A549 (cell line): Measurements from ENCODE around the gene POLE4. TPM values are rescaled to one million over a fixed set of nuclear protein-coding genes. Genes with fewer than 3 reads are reported as not detected.
A peak's percentile ranks its signal among the peaks of the same experiment; 100 is the strongest.

Source experiments
- ATAC-seq, 2 experiments: fragments of 200-7000 bp in 1 of 2; fragments of >200 bp in 1 of 2; cut with Nextera tagmentation in 1 of 2; cut with Tn5 transposase in 1 of 2; 3 replicates each; pipeline versions ENCODE4 v1.8.0 to v1.9.1; 2018 to 2020; ENCODE audit warnings: mild to moderate bottlenecking in 1 of 2, moderate library complexity in 1 of 2
- CTCF ChIA-PET: fragments of 300-600 bp; sonication (Branson Sonifier 250); formaldehyde crosslinking; extraction: SDS; loops from one replicate; lab custom pipeline; 2021; ENCODE audit warnings: antibody characterized with exemption, inconsistent platforms; lab: Yijun Ruan, JAX
- POLR2A ChIA-PET: fragments of 350-600 bp; formaldehyde crosslinking; extraction: SDS; loops from one replicate; lab custom pipeline; 2021; ENCODE audit warnings: antibody characterized with exemption, inconsistent platforms; lab: Yijun Ruan, JAX
- DNase-seq, 2 experiments: peaks; one replicate each; pipeline versions ENCODE4 v3.0.0 to v3.0.0-alpha.2; 2011 to 2016; ENCODE audit warnings: low read depth in 1 of 2, low spot score in 1 of 2
- FAIRE-seq: peaks from 2 replicates; lab custom pipeline; 2011; peaks lifted over from hg19 to GRCh38; lab: Jason Lieb, UNC
- H3K27ac ChIP-seq, 2 experiments: fragments of >200 bp; sonication (Bioruptor Twin); formaldehyde crosslinking; 3 replicates each; pipeline ENCODE4 v1.5.1; 2016 to 2017
- H3K4me1 ChIP-seq: fragments of >200 bp; sonication (Bioruptor Twin); formaldehyde crosslinking; 3 replicates; pipeline ENCODE4 v1.6.1; 2016
- H3K4me2 ChIP-seq: fragments of >200 bp; sonication (Bioruptor Twin); formaldehyde crosslinking; 3 replicates; pipeline ENCODE4 v1.6.1; 2016
- H3K4me3 ChIP-seq: fragments of >200 bp; sonication (Bioruptor Twin); formaldehyde crosslinking; 3 replicates; pipeline ENCODE4 v1.5.1; 2016
- H3K9me3 ChIP-seq: fragments of >200 bp; sonication (Bioruptor Twin); formaldehyde crosslinking; 3 replicates; pipeline ENCODE4 v1.6.1; 2016
- BHLHE40 ChIP-seq: IDR thresholded peaks from 2 replicates; pipeline ENCODE4 v1.6.1; 2012; ENCODE audit warnings: low read depth, low read length, inconsistent platforms
- CEBPB ChIP-seq, 2 experiments: fragments of >200 bp in 1 of 2; sonication (Bioruptor Twin) in 1 of 2; formaldehyde crosslinking in 1 of 2; IDR thresholded peaks; 2 replicates each; pipeline ENCODE4 v1.6.1; 2012 to 2016
- CHD4 ChIP-seq: fragments of 200-600 bp; sonication (generic); IDR thresholded peaks from 2 replicates; pipeline ENCODE4 v1.6.1; 2016; ENCODE audit warnings: antibody characterized with exemption, mild to moderate bottlenecking, borderline replicate concordance
- CTCF ChIP-seq: fragments of >200 bp; sonication (Bioruptor Twin); formaldehyde crosslinking; IDR thresholded peaks from 3 replicates; pipeline ENCODE4 v1.5.1; 2016
- ESRRA ChIP-seq: fragments of 150-350 bp; IDR thresholded peaks from 2 replicates; pipeline ENCODE4 v1.6.1; 2014; ENCODE audit warnings: mild to moderate bottlenecking, low read length, borderline replicate concordance
- GATA3 ChIP-seq: IDR thresholded peaks from 2 replicates; pipeline ENCODE4 v1.6.1; 2012; ENCODE audit warnings: borderline replicate concordance
- HDAC2 ChIP-seq: fragments of 200-600 bp; sonication (generic); IDR thresholded peaks from 2 replicates; pipeline ENCODE4 v1.6.1; 2016
- HMGXB4 ChIP-seq: fragments of 250-450 bp; sonication (Bioruptor Pico); IDR thresholded peaks from 2 replicates; pipeline ENCODE4 v1.5.0; 2021; ENCODE audit warnings: mild to moderate bottlenecking, moderate library complexity, borderline replicate concordance
- KDM5A ChIP-seq: fragments of 200-600 bp; sonication (generic); IDR thresholded peaks from 2 replicates; pipeline ENCODE4 v1.6.1; 2016; ENCODE audit warnings: antibody characterized with exemption, mild to moderate bottlenecking
- MAFK ChIP-seq: fragments of 450-650 bp; IDR thresholded peaks from 2 replicates; pipeline ENCODE4 v1.6.1; 2014; ENCODE audit not compliant: partially characterized antibody
- MAZ ChIP-seq: fragments of 150-350 bp; IDR thresholded peaks from 2 replicates; pipeline ENCODE4 v1.6.1; 2014; ENCODE audit warnings: antibody characterized with exemption, low read depth, low read length, borderline replicate concordance
- MYC ChIP-seq: IDR thresholded peaks from 2 replicates; pipeline ENCODE4 v1.6.1; 2012; ENCODE audit warnings: mild to moderate bottlenecking, inconsistent platforms, low read length, improper control_type of control experiment, borderline replicate concordance
- NR3C1 ChIP-seq: fragments of >200 bp; sonication (Bioruptor Twin); formaldehyde crosslinking; IDR thresholded peaks from 3 replicates; pipeline ENCODE4 v1.6.1; 2017
- PHF8 ChIP-seq: fragments of 200-600 bp; sonication (generic); IDR thresholded peaks from 2 replicates; pipeline ENCODE4 v1.6.1; 2016; ENCODE audit warnings: low read depth, mild to moderate bottlenecking, antibody characterized with exemption, moderate library complexity, borderline replicate concordance
- POLR2A ChIP-seq: IDR thresholded peaks from 2 replicates; pipeline ENCODE4 v1.6.1; 2012; ENCODE audit warnings: mild to moderate bottlenecking, low read length
- POLR2AphosphoS2 ChIP-seq: conservative IDR thresholded peaks from 2 replicates; pipeline ENCODE4 v1.6.1; 2012; ENCODE audit warnings: low read length, improper control_type of control experiment, inconsistent platforms
- RNF2 ChIP-seq: fragments of 200-600 bp; sonication (generic); IDR thresholded peaks from 2 replicates; pipeline ENCODE4 v1.6.1; 2016; ENCODE audit warnings: low read depth, mild to moderate bottlenecking, antibody characterized with exemption, moderate library complexity, borderline replicate concordance
- SMC3 ChIP-seq: fragments of >200 bp; sonication (Bioruptor Twin); formaldehyde crosslinking; IDR thresholded peaks from 3 replicates; pipeline ENCODE4 v1.6.1; 2018; ENCODE audit warnings: inconsistent platforms
- USF2 ChIP-seq: fragments of 450-650 bp; IDR thresholded peaks from 2 replicates; pipeline ENCODE4 v1.6.1; 2014; ENCODE audit warnings: antibody characterized with exemption
- ZSCAN20 ChIP-seq: fragments of 250-450 bp; sonication (Bioruptor Pico); IDR thresholded peaks from 2 replicates; pipeline ENCODE4 v1.8.0; 2022; ENCODE audit warnings: mild to moderate bottlenecking, moderate library complexity
- WGBS: methylation state at CpG from one replicate; pipeline ENCODE4 v1.1.6; 2017; ENCODE audit errors: missing lambda C conversion rate; 5-methylcytosine and 5-hydroxymethylcytosine counted together
- polyA plus RNA-seq, 4 experiments: library from polyadenylated mRNA; depleted of rRNA in 3 of 4; stranded (reverse); fragments of >200 nt; fragmentation: RNase III in 1 of 4; extraction: RNeasy Plus Mini Kit Qiagen cat#74134 plus additional on column Dnase treatment in 1 of 4; gene quantifications; 2 replicates in 3 of 4; 3 replicates in 1 of 4; pipeline ENCODE4 v1.2.3, GENCODE V29; 2011 to 2017
- TF ChIP-seq, protein P1 (sequence below): fragments of >200 bp; sonication (Bioruptor Twin); formaldehyde crosslinking; IDR thresholded peaks from 2 replicates; pipeline ENCODE4 v1.6.1; 2016

POLE4 gene
- polyA plus RNA-seq, 2 of the 4 experiments (the other 2 are of a cell fraction) = 88.5 to 90.4 TPM

- H3K27ac ChIP-seq = no peak overlapping the region
- TF ChIP-seq MAFK (no peak), HMGXB4 (CRISPR knock-in tag) (no peak), CTCF (no peak), MAZ (no peak), CHD4 (no peak), ESRRA (no peak), MYC (no peak), CEBPB (IDR thresholded peaks at IDR 0.05) (no peak)
- TF ChIP-seq, protein P1, sequence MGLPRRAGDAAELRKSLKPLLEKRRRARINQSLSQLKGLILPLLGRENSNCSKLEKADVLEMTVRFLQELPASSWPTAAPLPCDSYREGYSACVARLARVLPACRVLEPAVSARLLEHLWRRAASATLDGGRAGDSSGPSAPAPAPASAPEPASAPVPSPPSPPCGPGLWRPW = no peak
- ChIA-PET CTCF (no interaction called here), POLR2A (no interaction called here)
- no peak for ATAC-seq
- peaks cover 6% of the 10 kb centered on the region; the same call in 1 of the 3 replicates for H3K4me1 ChIP-seq
- DNase-seq = no peak
- 47% methylated on average over 1 of the region's 1 CpG for WGBS
- FAIRE-seq = no peak
- H3K9me3 ChIP-seq = no peaks in the 10 kb centered on the region
- no peak overlapping the region for H3K4me2 ChIP-seq
- no peak overlapping the region for H3K4me3 ChIP-seq
These were observed 7.2 kb upstream of the POLE4 start for GRCh38 chr2:74951211-74951754.

DNA sequence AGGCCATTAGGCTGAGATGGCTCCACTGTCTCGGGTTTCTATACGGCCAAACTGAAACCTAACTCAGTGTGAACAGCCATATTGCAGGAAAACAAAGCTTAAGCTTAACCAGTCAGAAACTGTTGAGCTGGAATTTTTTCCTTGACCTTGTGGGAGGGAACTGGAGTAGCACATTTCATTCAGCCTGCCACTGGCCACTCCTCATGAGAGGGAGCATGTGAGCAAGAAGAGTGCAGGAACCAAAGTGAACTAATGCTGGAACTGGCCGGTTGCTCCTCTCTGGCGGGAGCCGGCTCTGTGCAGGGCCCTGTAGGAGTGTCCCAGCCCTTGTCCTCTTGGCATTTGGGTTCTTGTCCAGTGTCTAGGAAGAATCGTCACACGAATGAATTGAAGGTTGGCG, 5.9 kb upstream of the POLE4 start:
- ATAC-seq = peak; percentile 78 to 83
- ChIA-PET CTCF (no interaction called here), POLR2A (no interaction called here)
- no peak overlapping the region for H3K4me3 ChIP-seq
- TF ChIP-seq CHD4 = no peak
- no peak for TF ChIP-seq BHLHE40
- no peak for TF ChIP-seq ZSCAN20 (CRISPR knock-in tag)
- TF ChIP-seq CTCF = no peak
- no peak for TF ChIP-seq HMGXB4 (CRISPR knock-in tag)
- TF ChIP-seq GATA3 = no peak
- TF ChIP-seq KDM5A = no peak
- TF ChIP-seq USF2 = no peak
- no peak for TF ChIP-seq POLR2AphosphoS2
- no peak for TF ChIP-seq NR3C1
- no peak for TF ChIP-seq RNF2
- no peak for TF ChIP-seq ESRRA
- TF ChIP-seq POLR2A = no peak
- TF ChIP-seq SMC3 = no peak
- no peak for TF ChIP-seq PHF8
- TF ChIP-seq HDAC2 = no peak
- H3K27ac ChIP-seq = no peak overlapping the region
- DNase-seq = peak in 1 of 2 experiments; percentile 34
- FAIRE-seq = no peak
- H3K4me2 ChIP-seq = 0 out of 3 replicates have a peak overlapping the region, but pooled peaks have one; percentile 10
- H3K9me3 ChIP-seq = no peaks in the 10 kb centered on the region
- peaks cover 6% of the 10 kb centered on the region; the same call in 1 of the 3 replicates for H3K4me1 ChIP-seq
- WGBS = 94% methylated on average over 8 of the region's 8 CpGs
